ENCODE results near the gene HS3ST5. TPM values are rescaled to one million over a fixed set of nuclear protein-coding genes. Genes with fewer than 3 reads are reported as not detected.

The HS3ST5 gene
- polyA plus RNA-seq, 3 donors: not detected

GRCh38 chr6:114276783-114277182, 66.0 kb downstream of the HS3ST5 start:
- Histone ChIP-seq H3K4me1 (ENCODE audit: control insufficient read depth in 1 of 2, insufficient read depth in 2 of 2, low read length in 2 of 2) (no peaks in the 10 kb centered on the region), H3K9me3 (replicated peaks in 1 of 2; ENCODE audit: control insufficient read depth in 1 of 2, insufficient read depth in 1 of 2, low read length in 2 of 2) (no peaks in the 10 kb centered on the region), H2AFZ (ENCODE audit: insufficient read depth, low read depth, low read length, poor library complexity, severe bottlenecking) (no peak overlapping the region), H3K27me3 (ENCODE audit: control insufficient read depth in 2 of 2, insufficient read depth in 2 of 2, low read length in 2 of 2) (no peaks in the 10 kb centered on the region), H3K27ac (ENCODE audit: low read depth in 1 of 2, low read length in 2 of 2) (no peak overlapping the region), H3K79me2 (ENCODE audit: insufficient read depth, low read length) (no peaks in the 10 kb centered on the region), H3K9ac (ENCODE audit: insufficient read depth, low read length, poor library complexity, severe bottlenecking) (no peak overlapping the region), H3K4me2 (replicated peaks; ENCODE audit: extremely low read depth, low read length, poor library complexity, severe bottlenecking) (no peak overlapping the region), H4K20me1 (ENCODE audit: insufficient read depth, low read length) (no peaks in the 10 kb centered on the region), H3K4me3 (replicated peaks in 1 of 3; ENCODE audit: low read depth in 2 of 3, low read length in 3 of 3) (no peak overlapping the region), H3K36me3 (replicated peaks in 1 of 2; ENCODE audit: control insufficient read depth in 1 of 2, insufficient read depth in 2 of 2, low read length in 2 of 2) (no peaks in the 10 kb centered on the region)
- Mint-ChIP-seq H3K4me3 (no peak overlapping the region), H3K27ac (no peak overlapping the region), H3K9me3 (peaks cover 0 to 1% (median 0%) of the 10 kb centered on the region in 7 donors), H3K4me1 (no peaks in the 10 kb centered on the region), H3K27me3 (ENCODE audit: low read depth in 3 of 3) (peaks cover 0 to 3% (median 1%) of the 10 kb centered on the region in 3 donors), H3K36me3 (no peaks in the 10 kb centered on the region)
- no peak for DNase-seq
- WGBS (ENCODE audit: insufficient coverage): no CpG with 5 or more reads among the region's 2 CpGs
- intact Hi-C loops (cut with micrococcal nuclease): no loop called here
- no peak for TF ChIP-seq CTCF (IDR thresholded peaks at IDR 0.05)

GRCh38 chr6:114274836-114275235, 68.0 kb downstream of the HS3ST5 start:
- H3K27me3 ChIP-seq (ENCODE audit: control insufficient read depth in 2 of 2, insufficient read depth in 2 of 2, low read length in 2 of 2): no peaks in the 10 kb centered on the region
- no peaks in the 10 kb centered on the region for H4K20me1 ChIP-seq (ENCODE audit: insufficient read depth, low read length)
- no CpG with 5 or more reads among the region's 2 CpGs for WGBS (ENCODE audit: insufficient coverage)
- Mint-ChIP-seq H3K36me3 (no peaks in the 10 kb centered on the region), H3K27me3 (ENCODE audit: low read depth in 3 of 3) (peaks cover 0 to 1% (median 0%) of the 10 kb centered on the region in 3 donors), H3K27ac (no peak overlapping the region), H3K4me1 (no peaks in the 10 kb centered on the region), H3K9me3 (peaks cover 0 to under 1% (median 0%) of the 10 kb centered on the region in 7 donors), H3K4me3 (no peak overlapping the region)
- no peaks in the 10 kb centered on the region for H3K9me3 ChIP-seq (replicated peaks in 1 of 2; ENCODE audit: control insufficient read depth in 1 of 2, insufficient read depth in 1 of 2, low read length in 2 of 2)
- no peak overlapping the region for H3K27ac ChIP-seq (ENCODE audit: low read depth in 1 of 2, low read length in 2 of 2)
- H2AFZ ChIP-seq (ENCODE audit: insufficient read depth, low read depth, low read length, poor library complexity, severe bottlenecking): no peak overlapping the region
- no peak overlapping the region for H3K4me2 ChIP-seq (replicated peaks; ENCODE audit: extremely low read depth, low read length, poor library complexity, severe bottlenecking)
- no peaks in the 10 kb centered on the region for H3K79me2 ChIP-seq (ENCODE audit: insufficient read depth, low read length)
- no peak for TF ChIP-seq CTCF (IDR thresholded peaks at IDR 0.05)
- no peak overlapping the region for H3K9ac ChIP-seq (ENCODE audit: insufficient read depth, low read length, poor library complexity, severe bottlenecking)
- H3K36me3 ChIP-seq (replicated peaks in 1 of 2; ENCODE audit: control insufficient read depth in 1 of 2, insufficient read depth in 2 of 2, low read length in 2 of 2): no peaks in the 10 kb centered on the region
- no peak for DNase-seq
- no peak overlapping the region for H3K4me3 ChIP-seq (replicated peaks in 1 of 3; ENCODE audit: low read depth in 2 of 3, low read length in 3 of 3)
- H3K4me1 ChIP-seq (ENCODE audit: control insufficient read depth in 1 of 2, insufficient read depth in 2 of 2, low read length in 2 of 2): no peaks in the 10 kb centered on the region
- intact Hi-C loops (cut with micrococcal nuclease): no loop called here
